ENCODE measurements around the gene PPP1R36.
"Not testable (repeated sequence)": the region's sequence is repeated elsewhere in the genome, so short reads cannot be mapped to it uniquely, and the experiment has no call there.

DNA sequence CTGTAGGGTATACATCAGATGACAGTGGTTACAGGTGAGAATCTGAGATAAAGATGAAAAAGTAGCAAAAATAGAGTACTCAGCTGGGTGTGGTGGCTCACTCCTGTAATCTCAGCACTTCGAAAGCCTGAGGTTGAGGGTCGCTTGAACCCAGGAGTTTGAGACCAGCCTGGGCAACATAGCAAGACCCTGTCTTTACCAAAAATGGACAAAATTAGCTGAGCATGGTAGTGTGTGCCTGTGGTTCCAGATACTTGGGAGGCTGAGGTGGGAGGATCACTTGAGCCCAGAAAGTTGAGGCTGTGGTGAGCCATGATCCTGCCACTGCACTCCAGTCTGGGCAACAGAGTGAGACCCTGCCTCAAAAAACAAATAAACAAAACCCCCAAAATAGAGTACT lies 8.5 kb downstream of the PPP1R36 start:
- TF ChIP-seq EP300 (IDR thresholded peaks at IDR 0.05); CHD2 (IDR thresholded peaks at IDR 0.05; ENCODE audit: low read length, partially characterized antibody); CTCF (IDR thresholded peaks at IDR 0.05); RNF2 (IDR thresholded peaks at IDR 0.05; ENCODE audit: borderline replicate concordance, low read depth); KDM5A (IDR thresholded peaks at IDR 0.05); SMC3 (IDR thresholded peaks at IDR 0.05); MAZ (IDR thresholded peaks at IDR 0.05; ENCODE audit: borderline replicate concordance, low read depth, low read length); RAD21 (conservative IDR thresholded peaks at IDR 0.05 in 1 of 2, IDR thresholded peaks at IDR 0.05 in 1 of 2); PBX3 (IDR thresholded peaks at IDR 0.05); POLR2A (IDR thresholded peaks at IDR 0.05; ENCODE audit: low read length); ESRRA (IDR thresholded peaks at IDR 0.05; ENCODE audit: borderline replicate concordance, low read length); ELK1 (IDR thresholded peaks at IDR 0.05; ENCODE audit: low read depth, low read length); RCOR1 (IDR thresholded peaks at IDR 0.05; ENCODE audit: low read depth, low read length): not testable (repeated sequence)
- TF ChIP-seq, protein P1, sequence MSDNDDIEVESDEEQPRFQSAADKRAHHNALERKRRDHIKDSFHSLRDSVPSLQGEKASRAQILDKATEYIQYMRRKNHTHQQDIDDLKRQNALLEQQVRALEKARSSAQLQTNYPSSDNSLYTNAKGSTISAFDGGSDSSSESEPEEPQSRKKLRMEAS (IDR thresholded peaks at IDR 0.05): not testable (repeated sequence)

Data from A549 (cell line).